IMR-90 (cell line): ENCODE data around the gene SCFD1. TPM values are rescaled to one million over a fixed set of nuclear protein-coding genes. Genes with fewer than 3 reads are reported as not detected.

Experiments
- ATAC-seq: fragments of 200-7000 bp; cut with Tn5 transposase; 2 replicates; pipeline ENCODE4 v1.9.1; 2020; ENCODE audit warnings: low read depth, mild to moderate bottlenecking, moderate library complexity
- BruUV-seq: library from RNA; stranded (reverse); fragments of 400-500 nt; replicated peaks from 2 replicates; lab custom pipeline; 2021; lab: Mats Ljungman, UMichigan
- CTCF ChIA-PET: fragments of 300-600 bp; formaldehyde crosslinking; extraction: SDS; loops from one replicate; lab custom pipeline; 2021; ENCODE audit warnings: antibody characterized with exemption; lab: Yijun Ruan, JAX
- POLR2A ChIA-PET: fragments of 300-600 bp; sonication (Branson Sonifier 250); formaldehyde crosslinking; loops from one replicate; lab custom pipeline; 2022; ENCODE audit warnings: antibody characterized with exemption; ENCODE audit not compliant: unreplicated experiment; lab: Charles Lee
- DNase-seq: peaks from one replicate; pipeline ENCODE4 v3.0.0; 2013
- H2AFZ ChIP-seq: replicated peaks from 2 replicates; pipeline ENCODE3; 2013; ENCODE audit warnings: low read length, mild to moderate bottlenecking; ENCODE audit not compliant: poor library complexity
- H2AK5ac ChIP-seq: 2 replicates; pipeline ENCODE4 v1.6.1; 2013; ENCODE audit warnings: low read depth, low read length, inconsistent platforms
- H2AK9ac ChIP-seq: replicated peaks from 2 replicates; pipeline ENCODE3; 2013; ENCODE audit warnings: mild to moderate bottlenecking, low read depth, low read length, moderate library complexity; ENCODE audit not compliant: poor library complexity
- H2BK120ac ChIP-seq: 2 replicates; pipeline ENCODE4 v1.6.1; 2013; ENCODE audit warnings: low read depth, low read length, inconsistent platforms
- H2BK15ac ChIP-seq: 3 replicates; pipeline ENCODE4 v1.6.1; 2013; ENCODE audit warnings: low read depth, low read length, inconsistent platforms
- H2BK20ac ChIP-seq: 2 replicates; pipeline ENCODE4 v1.6.1; 2013; ENCODE audit warnings: low read depth, mild to moderate bottlenecking, inconsistent platforms, low read length, moderate library complexity
- H2BK5ac ChIP-seq: 2 replicates; pipeline ENCODE4 v1.6.1; 2013; ENCODE audit warnings: mild to moderate bottlenecking, low read depth, low read length, inconsistent platforms; ENCODE audit not compliant: poor library complexity, severe bottlenecking
- H3K14ac ChIP-seq: replicated peaks from 2 replicates; pipeline ENCODE4 v1.6.1; 2013; ENCODE audit warnings: low read depth, low read length, inconsistent platforms
- H3K18ac ChIP-seq: 2 replicates; pipeline ENCODE4 v1.6.1; 2013; ENCODE audit warnings: low read depth, low read length, control low read depth
- H3K23ac ChIP-seq: 2 replicates; pipeline ENCODE4 v1.6.1; 2013; ENCODE audit warnings: low read depth, low read length, inconsistent platforms
- H3K27ac ChIP-seq: 2 replicates; pipeline ENCODE4 v1.5.1; 2013; ENCODE audit warnings: mild to moderate bottlenecking, control low read depth, low read length; ENCODE audit not compliant: insufficient read depth
- H3K27me3 ChIP-seq: 2 replicates; pipeline ENCODE4 v1.6.1; 2013; ENCODE audit warnings: low read length; ENCODE audit not compliant: control insufficient read depth, insufficient read depth
- H3K36me3 ChIP-seq: 2 replicates; pipeline ENCODE4 v1.6.1; 2013; ENCODE audit warnings: low read length, mixed read lengths; ENCODE audit not compliant: control insufficient read depth, insufficient read depth
- H3K4ac ChIP-seq: 2 replicates; pipeline ENCODE4 v1.6.1; 2013; ENCODE audit warnings: low read depth, low read length, inconsistent platforms
- H3K4me1 ChIP-seq: 2 replicates; pipeline ENCODE4 v1.6.1; 2013; ENCODE audit warnings: low read length, mixed read lengths; ENCODE audit not compliant: control insufficient read depth, insufficient read depth
- H3K4me2 ChIP-seq: 2 replicates; pipeline ENCODE4 v1.6.1; 2013; ENCODE audit warnings: low read depth, mild to moderate bottlenecking, control low read depth, low read length, moderate library complexity
- H3K4me3 ChIP-seq: 2 replicates; pipeline ENCODE4 v1.5.1; 2013; ENCODE audit warnings: low read depth, mild to moderate bottlenecking, control low read depth, low read length, moderate library complexity; ENCODE audit not compliant: insufficient read depth
- H3K56ac ChIP-seq: 2 replicates; pipeline ENCODE4 v1.6.1; 2013; ENCODE audit warnings: low read length, inconsistent platforms; ENCODE audit not compliant: insufficient read depth; ENCODE audit errors: extremely low read depth
- H3K79me1 ChIP-seq, 2 experiments: 2 replicates each; pipeline ENCODE4 v1.6.1; 2013; ENCODE audit warnings: low read length in 2 of 2, inconsistent platforms in 1 of 2, low read depth in 1 of 2
- H3K9ac ChIP-seq: 2 replicates; pipeline ENCODE4 v1.6.1; 2013; ENCODE audit warnings: low read depth, low read length, control low read depth
- H3K9me1 ChIP-seq: 2 replicates; pipeline ENCODE4 v1.6.1; 2013; ENCODE audit warnings: low read length, inconsistent platforms; ENCODE audit not compliant: insufficient read depth
- H3K9me3 ChIP-seq: 2 replicates; pipeline ENCODE4 v1.6.1; 2013; ENCODE audit warnings: low read length; ENCODE audit not compliant: control insufficient read depth, insufficient read depth
- H4K20me1 ChIP-seq: 2 replicates; pipeline ENCODE4 v1.6.1; 2013; ENCODE audit warnings: low read length, inconsistent platforms; ENCODE audit not compliant: insufficient read depth
- H4K5ac ChIP-seq: 2 replicates; pipeline ENCODE4 v1.6.1; 2013; ENCODE audit warnings: mild to moderate bottlenecking, low read depth, low read length, control low read depth
- H4K8ac ChIP-seq, 2 experiments: 2 replicates each; pipeline ENCODE4 v1.6.1; 2013; ENCODE audit warnings: low read depth in 2 of 2, low read length in 2 of 2, control low read depth in 1 of 2, inconsistent platforms in 1 of 2
- H4K91ac ChIP-seq: 2 replicates; pipeline ENCODE4 v1.6.1; 2013; ENCODE audit warnings: low read depth, low read length, inconsistent platforms; ENCODE audit not compliant: insufficient read depth
- CEBPB ChIP-seq: IDR thresholded peaks from 2 replicates; pipeline ENCODE4 v1.6.1; 2012; ENCODE audit warnings: low read depth, low read length, improper control_type of control experiment
- CTCF ChIP-seq: conservative IDR thresholded peaks from 2 replicates; pipeline ENCODE4 v1.5.1; 2012; ENCODE audit warnings: mild to moderate bottlenecking, low read depth, low read length, improper control_type of control experiment
- MAFK ChIP-seq: IDR thresholded peaks from 2 replicates; pipeline ENCODE4 v1.6.1; 2012; ENCODE audit warnings: low read depth, low read length, improper control_type of control experiment
- POLR2A ChIP-seq: IDR thresholded peaks from 2 replicates; pipeline ENCODE4 v1.6.1; 2012; ENCODE audit warnings: mild to moderate bottlenecking, low read depth, low read length
- WGBS, 2 experiments: methylation state at CpG; one replicate each; pipeline versions ENCODE4 v1.1.5 to v1.1.7; 2013; ENCODE audit warnings: missing lambda C conversion rate in 2 of 2; ENCODE audit not compliant: insufficient read length in 1 of 2; ENCODE audit errors: extremely low coverage in 2 of 2; 5-methylcytosine and 5-hydroxymethylcytosine counted together
- dilution Hi-C: fragments of 300-500 bp; cut with HindIII; formaldehyde crosslinking; loops from one replicate; pipeline ENCODE4 v1.14.3; 2018; ENCODE audit warnings: low sequenced_read_pairs; ENCODE audit not compliant: unreplicated experiment
- in situ Hi-C: fragments of 300-500 bp; cut with MboI; formaldehyde crosslinking; loops from 3 replicates; pipeline ENCODE4 v1.14.3; 2019; ENCODE audit warnings: low sequenced_read_pairs, inconsistent platforms, mixed read lengths
- intact Hi-C: fragments of 100-400 bp; cut with micrococcal nuclease; formaldehyde crosslinking; loops from 2 replicates; pipeline ENCODE4 v1.10.0; 2022
- polyA plus RNA-seq, 3 experiments: library from polyadenylated mRNA; depleted of rRNA; stranded (reverse); fragments of >200 nt; gene quantifications; 2 replicates each; pipeline ENCODE4 v1.2.3, GENCODE V29; 2012; ENCODE audit warnings: low replicate concordance in 1 of 3
- total RNA-seq: library from RNA; depleted of rRNA; stranded (reverse); fragments of >200 nt; gene quantifications from 2 replicates; pipeline ENCODE4 v1.2.3, GENCODE V29; 2012

Gene SCFD1
- total and polyA plus RNA-seq, 2 of the 4 experiments (the other 2 are of a cell fraction) = 51.4 to 74.0 TPM

- Histone ChIP-seq H3K18ac (no peak overlapping the region), H3K4me3 (no peak overlapping the region), H3K4ac (no peak overlapping the region), H3K36me3 (no peaks in the 10 kb centered on the region), H3K27ac (no peak overlapping the region), H3K9me1 (no peaks in the 10 kb centered on the region), H2BK120ac (no peak overlapping the region), H2BK5ac (no peak overlapping the region), H3K4me2 (no peak overlapping the region), H3K23ac (no peak overlapping the region), H2BK15ac (no peak overlapping the region), H2AFZ (no peak overlapping the region), H4K20me1 (no peaks in the 10 kb centered on the region), H4K5ac (no peak overlapping the region), H3K4me1 (no peaks in the 10 kb centered on the region), H3K9me3 (peaks cover 5% of the 10 kb centered on the region; the same call in 1 of the 2 replicates), H3K14ac (no peak overlapping the region), H3K27me3 (peaks cover 5% of the 10 kb centered on the region), H2AK5ac (no peak overlapping the region), H2BK20ac (no peak overlapping the region), H3K56ac (no peak overlapping the region), H2AK9ac (no peak overlapping the region), H4K8ac (no peak overlapping the region), H3K9ac (no peak overlapping the region), H3K79me1 (no peaks in the 10 kb centered on the region), H4K91ac (no peak overlapping the region)
- DNase-seq = no peak
- ChIA-PET CTCF (interaction anchor here (0.7 kb wide), 1 partner anchor 17 kb away, joined by 6 read pairs; no protein-coding TSS in a partner anchor), POLR2A (no interaction called here)
- in situ Hi-C loops = no loop called here
- TF ChIP-seq CEBPB (no peak), CTCF (no peak), MAFK (no peak), POLR2A (no peak)
- ATAC-seq = no peak
- WGBS, 2 experiments = no CpG with 5 or more reads among the region's 1 CpG
- dilution Hi-C loops = no loop called here
- intact Hi-C loops = no loop called here
- no TSS peak for BruUV-seq
Observed at GRCh38 chr14:30763891-30764290, 141.8 kb downstream of the SCFD1 start.
